Activated T-helper 2 cell treated with anti-CD3 and anti-CD28 coated beads, Interferon-gamma antibody, Interleukin-2, Interleukin-4, amounts not matched to agents 10 μg/mL and 5 μg/mL and 100 μg/mL, durations not matched to agents 14 hours and 24 hours and 36 hours (primary cell): ENCODE results near the gene SCUBE3. TPM values are rescaled to one million over a fixed set of nuclear protein-coding genes. Genes with fewer than 3 reads are reported as not detected.

Experiments used
- DNase-seq: peaks from one replicate; pipeline ENCODE4 v3.0.0; 2021; ENCODE audit warnings: low spot score
- H3K27ac Mint-ChIP-seq: one replicate; pipeline ENCODE4 v1.8.0; 2021; ENCODE audit warnings: mixed read lengths
- H3K27me3 Mint-ChIP-seq: one replicate; pipeline ENCODE4 v1.8.0; 2021; ENCODE audit warnings: low read depth, mixed read lengths
- H3K36me3 Mint-ChIP-seq: one replicate; pipeline ENCODE4 v1.8.0; 2021; ENCODE audit warnings: low read depth, mixed read lengths
- H3K4me1 Mint-ChIP-seq: one replicate; pipeline ENCODE4 v1.8.0; 2021; ENCODE audit warnings: low read depth, mixed read lengths
- H3K4me3 Mint-ChIP-seq: one replicate; pipeline ENCODE4 v1.8.0; 2021; ENCODE audit warnings: low read depth, mild to moderate bottlenecking, moderate library complexity, mixed read lengths
- H3K9me3 Mint-ChIP-seq: one replicate; pipeline ENCODE4 v1.8.0; 2021; ENCODE audit warnings: mixed read lengths
- intact Hi-C: fragments of 100-400 bp; cut with micrococcal nuclease; formaldehyde crosslinking; loops from one replicate; pipeline ENCODE4 v1.15.1; 2023
- total RNA-seq: library from RNA; stranded (reverse); gene quantifications from 2 replicates; pipeline ENCODE4 v1.2.3, GENCODE V29; 2022

SCUBE3 gene
- total RNA-seq, 1 donor from 2014 or later, result not detected

GRCh38 chr6:35259194-35259947 lies 45.6 kb downstream of the SCUBE3 start, which contains the start of gene ZNF76:
TSS of gene ZNF76 (plus strand) at chr6:35259735. CDS start at chr6:35281152, 21,417 bp downstream.
- DNase-seq, result peak; percentile 87
- intact Hi-C loops, result no loop called here
- H3K27me3 Mint-ChIP-seq, result no peaks in the 10 kb centered on the region
- H3K27ac Mint-ChIP-seq, result peak within 1 kb of the TSS; percentile 89
- H3K4me1 Mint-ChIP-seq, result peaks cover 33% of the 10 kb centered on the region
- H3K9me3 Mint-ChIP-seq, result no peaks in the 10 kb centered on the region
- H3K36me3 Mint-ChIP-seq, result no peaks in the 10 kb centered on the region
- peak within 1 kb of the TSS; percentile 92 for H3K4me3 Mint-ChIP-seq

GRCh38 chr6:35259948-35260590 lies 46.3 kb downstream of the SCUBE3 start:
- H3K27me3 Mint-ChIP-seq, result no peaks in the 10 kb centered on the region
- peak; percentile 55 for DNase-seq
- H3K27ac Mint-ChIP-seq, result peak overlapping the region; percentile 89
- no peaks in the 10 kb centered on the region for H3K36me3 Mint-ChIP-seq
- intact Hi-C loops, result loop anchor here (2.0 kb wide), 1 partner anchor 43 kb away; no protein-coding TSS in a partner anchor
- no peaks in the 10 kb centered on the region for H3K9me3 Mint-ChIP-seq
- H3K4me3 Mint-ChIP-seq, result peak overlapping the region; percentile 88
- peaks cover 35% of the 10 kb centered on the region for H3K4me1 Mint-ChIP-seq

GRCh38 chr6:35260591-35261570 lies 47.1 kb downstream of the SCUBE3 start:
- Mint-ChIP-seq H3K36me3 (peaks cover 3% of the 10 kb centered on the region), H3K9me3 (no peaks in the 10 kb centered on the region), H3K27ac (peak overlapping the region; percentile 89), H3K4me3 (peak overlapping the region; percentile 88), H3K4me1 (peaks cover 40% of the 10 kb centered on the region), H3K27me3 (no peaks in the 10 kb centered on the region)
- DNase-seq, result no peak
- intact Hi-C loops, result loop anchor here (2.0 kb wide), 1 partner anchor 42 kb away; no protein-coding TSS in a partner anchor

- no peak for DNase-seq
- no peaks in the 10 kb centered on the region for H3K27me3 Mint-ChIP-seq
- peaks cover 4% of the 10 kb centered on the region for H3K36me3 Mint-ChIP-seq
- peak overlapping the region; percentile 4 for H3K27ac Mint-ChIP-seq
- no peak overlapping the region for H3K4me3 Mint-ChIP-seq
- peaks cover 41% of the 10 kb centered on the region for H3K4me1 Mint-ChIP-seq
- intact Hi-C loops, result no loop called here
- H3K9me3 Mint-ChIP-seq, result no peaks in the 10 kb centered on the region
These were observed 48.8 kb downstream of the SCUBE3 start for GRCh38 chr6:35262596-35262995.

GRCh38 chr6:35264550-35265274 lies 51.0 kb downstream of the SCUBE3 start:
- no peaks in the 10 kb centered on the region for H3K9me3 Mint-ChIP-seq
- no peak overlapping the region for H3K27ac Mint-ChIP-seq
- intact Hi-C loops, result no loop called here
- no peak for DNase-seq
- H3K27me3 Mint-ChIP-seq, result no peaks in the 10 kb centered on the region
- H3K4me1 Mint-ChIP-seq, result peaks cover 41% of the 10 kb centered on the region
- H3K36me3 Mint-ChIP-seq, result peaks cover 4% of the 10 kb centered on the region
- no peak overlapping the region for H3K4me3 Mint-ChIP-seq

- H3K9me3 Mint-ChIP-seq, result no peaks in the 10 kb centered on the region
- no peaks in the 10 kb centered on the region for H3K27me3 Mint-ChIP-seq
- H3K4me1 Mint-ChIP-seq, result peaks cover 35% of the 10 kb centered on the region
- no peak for DNase-seq
- peaks cover 4% of the 10 kb centered on the region for H3K36me3 Mint-ChIP-seq
- intact Hi-C loops, result no loop called here
- H3K27ac Mint-ChIP-seq, result no peak overlapping the region
- no peak overlapping the region for H3K4me3 Mint-ChIP-seq
These were observed 51.8 kb downstream of the SCUBE3 start for GRCh38 chr6:35265523-35265922.

GRCh38 chr6:35267446-35267845 lies 53.7 kb downstream of the SCUBE3 start:
- H3K4me1 Mint-ChIP-seq, result peaks cover 21% of the 10 kb centered on the region

GRCh38 chr6:35267897-35268296 lies 54.1 kb downstream of the SCUBE3 start:
- intact Hi-C loops, result no loop called here
- peaks cover 8% of the 10 kb centered on the region for H3K36me3 Mint-ChIP-seq
- H3K4me1 Mint-ChIP-seq, result peaks cover 17% of the 10 kb centered on the region
- no peak for DNase-seq
- H3K9me3 Mint-ChIP-seq, result no peaks in the 10 kb centered on the region
- no peak overlapping the region for H3K27ac Mint-ChIP-seq
- H3K27me3 Mint-ChIP-seq, result no peaks in the 10 kb centered on the region
- no peak overlapping the region for H3K4me3 Mint-ChIP-seq

More at GRCh38 chr6:35267446-35267845, 53.7 kb downstream of the SCUBE3 start:
- H3K4me3 Mint-ChIP-seq, result no peak overlapping the region
- H3K36me3 Mint-ChIP-seq, result peaks cover 8% of the 10 kb centered on the region
- DNase-seq, result no peak
- H3K27me3 Mint-ChIP-seq, result no peaks in the 10 kb centered on the region
- H3K27ac Mint-ChIP-seq, result no peak overlapping the region
- intact Hi-C loops, result no loop called here
- no peaks in the 10 kb centered on the region for H3K9me3 Mint-ChIP-seq

- Mint-ChIP-seq H3K27me3 (no peaks in the 10 kb centered on the region), H3K4me3 (no peak overlapping the region), H3K27ac (no peak overlapping the region), H3K36me3 (peaks cover 6% of the 10 kb centered on the region), H3K4me1 (peaks cover 7% of the 10 kb centered on the region), H3K9me3 (no peaks in the 10 kb centered on the region)
- DNase-seq, result no peak
- intact Hi-C loops, result no loop called here
These were observed 58.2 kb downstream of the SCUBE3 start for GRCh38 chr6:35272005-35272404.

GRCh38 chr6:35273822-35274559 lies 60.2 kb downstream of the SCUBE3 start:
- Mint-ChIP-seq H3K4me3 (no peak overlapping the region), H3K4me1 (peaks cover 4% of the 10 kb centered on the region), H3K27ac (no peak overlapping the region), H3K27me3 (no peaks in the 10 kb centered on the region), H3K9me3 (no peaks in the 10 kb centered on the region), H3K36me3 (peaks cover 6% of the 10 kb centered on the region)
- intact Hi-C loops, result no loop called here
- DNase-seq, result no peak

GRCh38 chr6:35275744-35276260 lies 62.0 kb downstream of the SCUBE3 start:
- intact Hi-C loops, result no loop called here
- Mint-ChIP-seq H3K27me3 (no peaks in the 10 kb centered on the region), H3K4me1 (peaks cover 4% of the 10 kb centered on the region), H3K27ac (no peak overlapping the region), H3K4me3 (no peak overlapping the region), H3K9me3 (no peaks in the 10 kb centered on the region), H3K36me3 (peaks cover 8% of the 10 kb centered on the region)
- DNase-seq, result no peak
